ENCODE data around the gene TMED10.

DNA sequence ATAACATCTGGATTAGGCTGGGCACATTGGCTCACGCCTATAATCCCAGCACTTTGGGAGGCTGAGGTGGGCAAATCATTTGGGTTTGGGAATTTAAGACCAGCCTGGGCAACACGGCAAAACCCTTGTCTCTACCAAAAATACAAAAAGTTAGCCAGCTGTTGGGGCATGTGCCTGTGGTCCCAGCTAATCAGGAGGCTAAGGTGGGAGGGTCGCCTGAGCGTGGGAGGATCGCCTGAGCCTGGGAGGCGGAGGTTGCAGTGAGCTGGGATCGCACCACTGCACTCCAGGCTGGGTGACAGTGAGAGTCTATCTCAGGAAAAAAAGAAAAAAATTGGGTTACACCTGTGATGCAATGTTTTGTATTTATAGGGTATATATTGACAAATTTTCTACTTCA is 54.9 kb downstream of the TMED10 start:
- TF ChIP-seq, protein P1, sequence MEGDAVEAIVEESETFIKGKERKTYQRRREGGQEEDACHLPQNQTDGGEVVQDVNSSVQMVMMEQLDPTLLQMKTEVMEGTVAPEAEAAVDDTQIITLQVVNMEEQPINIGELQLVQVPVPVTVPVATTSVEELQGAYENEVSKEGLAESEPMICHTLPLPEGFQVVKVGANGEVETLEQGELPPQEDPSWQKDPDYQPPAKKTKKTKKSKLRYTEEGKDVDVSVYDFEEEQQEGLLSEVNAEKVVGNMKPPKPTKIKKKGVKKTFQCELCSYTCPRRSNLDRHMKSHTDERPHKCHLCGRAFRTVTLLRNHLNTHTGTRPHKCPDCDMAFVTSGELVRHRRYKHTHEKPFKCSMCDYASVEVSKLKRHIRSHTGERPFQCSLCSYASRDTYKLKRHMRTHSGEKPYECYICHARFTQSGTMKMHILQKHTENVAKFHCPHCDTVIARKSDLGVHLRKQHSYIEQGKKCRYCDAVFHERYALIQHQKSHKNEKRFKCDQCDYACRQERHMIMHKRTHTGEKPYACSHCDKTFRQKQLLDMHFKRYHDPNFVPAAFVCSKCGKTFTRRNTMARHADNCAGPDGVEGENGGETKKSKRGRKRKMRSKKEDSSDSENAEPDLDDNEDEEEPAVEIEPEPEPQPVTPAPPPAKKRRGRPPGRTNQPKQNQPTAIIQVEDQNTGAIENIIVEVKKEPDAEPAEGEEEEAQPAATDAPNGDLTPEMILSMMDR (IDR thresholded peaks at IDR 0.05 in 8 of 11, conservative IDR thresholded peaks at IDR 0.05 in 3 of 11) = no peak
- no peak for TF ChIP-seq POLR2A (IDR thresholded peaks at IDR 0.05)

Measured in spleen (tissue), 7 donors.